Left lung (tissue), 10 donors: ENCODE results near the gene FGB. TPM values are rescaled to one million over a fixed set of nuclear protein-coding genes. Genes with fewer than 3 reads are reported as not detected.

Experiments
- ATAC-seq: fragments of 200-7000 bp; cut with Tn5 transposase; one replicate; pipeline ENCODE4 v1.9.1; 2020; ENCODE audit warnings: moderate library complexity
- DNase-seq, 4 donors: peaks; one replicate each; pipeline ENCODE4 v3.0.0-alpha.2; 2013 to 2020
- H3K27ac ChIP-seq, 2 donors: fragments of 200-600 bp; sonication (generic) in 1 of 2; one replicate each; pipeline versions ENCODE4 v1.5.0 to v1.8.0; 2020 to 2021
- H3K27me3 ChIP-seq, 2 donors: fragments of 200-600 bp; sonication (generic) in 1 of 2; one replicate each; pipeline versions ENCODE4 v1.5.0 to v1.8.0; 2020 to 2021
- H3K36me3 ChIP-seq, 2 donors: fragments of 200-600 bp; sonication (generic) in 1 of 2; one replicate each; pipeline versions ENCODE4 v1.5.0 to v1.8.0; 2020 to 2021
- H3K4me1 ChIP-seq, 2 donors: fragments of 200-600 bp; one replicate each; pipeline ENCODE4 v1.8.0; 2021
- H3K4me3 ChIP-seq, 2 donors: fragments of 200-600 bp; sonication (generic) in 1 of 2; one replicate each; pipeline versions ENCODE4 v1.5.0 to v1.8.0; 2020 to 2021; ENCODE audit warnings: mild to moderate bottlenecking in 1 of 2
- H3K9me3 ChIP-seq, 2 donors: fragments of 200-600 bp; sonication (generic) in 1 of 2; one replicate each; pipeline versions ENCODE4 v1.5.0 to v1.8.0; 2020 to 2021
- CTCF ChIP-seq, 2 donors: fragments of 200-600 bp; sonication (generic) in 1 of 2; IDR thresholded peaks; one replicate each; pipeline versions ENCODE4 v1.5.0 to v1.8.0; 2021; ENCODE audit warnings: antibody characterized with exemption in 2 of 2
- intact Hi-C, 2 donors: fragments of 100-400 bp; cut with DNase I; formaldehyde crosslinking; loops; one replicate each; pipeline versions ENCODE4 v1.11.2 to v1.14.2; 2022
- polyA plus RNA-seq, 6 donors: library from polyadenylated mRNA; unstranded; fragments of 120-200 nt; gene quantifications; one replicate each; pipeline ENCODE4 v1.2.1, GENCODE V29; 2013; ENCODE audit not compliant: insufficient read length in 6 of 6
- total RNA-seq, 2 donors: library from RNA; stranded (reverse); fragmentation: NEBNext Ultra II Directional; extraction: Animal tissue kit (Norgen Biotek cat#: 25700); gene quantifications; one replicate each; pipeline ENCODE4 v1.2.1, GENCODE V29; 2021
- donor health status: DM: no; HTN: yes; CAD: no.
- donor health status: DM: no; HTN: no; CAD: no.

The FGB gene
- total and polyA plus RNA-seq, 8 donors = 0.11 to 4.6 (median 0.35) TPM; not detected in 3

GRCh38 chr4:154602404-154603020, 39.7 kb downstream of the FGB start:
- Histone ChIP-seq H3K27ac (no peak overlapping the region), H3K36me3 (no peaks in the 10 kb centered on the region), H3K9me3 (no peaks in the 10 kb centered on the region), H3K27me3 (no peaks in the 10 kb centered on the region), H3K4me3 (no peak overlapping the region), H3K4me1 (no peaks in the 10 kb centered on the region)
- TF ChIP-seq CTCF (IDR thresholded peaks at IDR 0.05) = no peak
- ATAC-seq (no peak), DNase-seq (no peak)
- intact Hi-C loops = no loop called here

- intact Hi-C loops = no loop called here
- H3K27ac ChIP-seq = no peak overlapping the region
- H3K27me3 ChIP-seq = no peaks in the 10 kb centered on the region
- H3K4me1 ChIP-seq = no peaks in the 10 kb centered on the region
- ATAC-seq = no peak
- H3K4me3 ChIP-seq = no peak overlapping the region
- no peak for TF ChIP-seq CTCF (IDR thresholded peaks at IDR 0.05)
- no peaks in the 10 kb centered on the region for H3K36me3 ChIP-seq
- no peak for DNase-seq
- H3K9me3 ChIP-seq = no peaks in the 10 kb centered on the region
Observed at GRCh38 chr4:154603033-154603943, 40.5 kb downstream of the FGB start.

GRCh38 chr4:154604696-154605200, 41.9 kb downstream of the FGB start:
- H3K27ac ChIP-seq = no peak overlapping the region
- H3K4me1 ChIP-seq = no peaks in the 10 kb centered on the region
- no peak for TF ChIP-seq CTCF (IDR thresholded peaks at IDR 0.05)
- intact Hi-C loops = no loop called here
- no peaks in the 10 kb centered on the region for H3K36me3 ChIP-seq
- no peaks in the 10 kb centered on the region for H3K9me3 ChIP-seq
- ATAC-seq (no peak), DNase-seq (no peak)
- no peaks in the 10 kb centered on the region for H3K27me3 ChIP-seq
- H3K4me3 ChIP-seq = no peak overlapping the region

GRCh38 chr4:154606728-154607723, 44.2 kb downstream of the FGB start:
- H3K4me1 ChIP-seq = no peaks in the 10 kb centered on the region
- H3K27me3 ChIP-seq = no peaks in the 10 kb centered on the region
- DNase-seq (no peak), ATAC-seq (peak; percentile 32)
- H3K4me3 ChIP-seq = no peak overlapping the region
- TF ChIP-seq CTCF (IDR thresholded peaks at IDR 0.05) = no peak
- no peaks in the 10 kb centered on the region for H3K36me3 ChIP-seq
- intact Hi-C loops = no loop called here
- no peaks in the 10 kb centered on the region for H3K9me3 ChIP-seq
- no peak overlapping the region for H3K27ac ChIP-seq
